K562 (cell line): ENCODE results near the gene PTCD3. TPM values are rescaled to one million over a fixed set of nuclear protein-coding genes. Genes with fewer than 3 reads are reported as not detected.
A peak's percentile ranks its signal among the peaks of the same experiment; 100 is the strongest.

ENCODE experiments used
- ATAC-seq: fragments of 200-7000 bp; cut with Tn5 transposase; 3 replicates; pipeline ENCODE4 v1.9.1; 2020; ENCODE audit warnings: moderate library complexity
- BruUV-seq: library from RNA; stranded (reverse); fragments of 400-500 nt; replicated peaks from 2 replicates; lab custom pipeline; 2021; lab: Mats Ljungman, UMichigan
- CTCF ChIA-PET: fragments of 300-600 bp; formaldehyde crosslinking; extraction: SDS; loops from one replicate; lab custom pipeline; 2021; ENCODE audit warnings: low intra/inter-chr PET ratio; lab: Yijun Ruan, JAX
- POLR2A ChIA-PET: fragments of 300-600, 350-650 bp; sonication (Branson Sonifier 250); formaldehyde crosslinking; extraction: SDS; loops from one replicate; lab custom pipeline; 2021; ENCODE audit warnings: antibody characterized with exemption, inconsistent platforms; lab: Yijun Ruan, JAX
- DNase-seq, 4 experiments: peaks; one replicate each; pipeline versions ENCODE4 v3.0.0 to v3.0.0-alpha.2; 2011 to 2018; ENCODE audit warnings: low spot score in 3 of 4, mixed read lengths in 3 of 4; ENCODE audit errors: extremely low read depth in 1 of 4
- FAIRE-seq: peaks from 2 replicates; lab custom pipeline; 2011; peaks lifted over from hg19 to GRCh38; lab: Jason Lieb, UNC
- H2AFZ ChIP-seq: 2 replicates; pipeline ENCODE4 v1.6.0; 2011; ENCODE audit warnings: low read depth, low read length, control low read depth, inconsistent platforms
- H3K27ac ChIP-seq: fragments of 200-600 bp; 3 replicates; pipeline ENCODE4 v1.8.0; 2011; ENCODE audit warnings: low read depth, mild to moderate bottlenecking, control low read depth, inconsistent platforms, low read length, moderate library complexity, mixed read lengths; ENCODE audit errors: extremely low read depth
- H3K27me3 ChIP-seq, 2 experiments: fragments of 300-600 bp in 1 of 2; 2 replicates in 1 of 2; 3 replicates in 1 of 2; pipeline versions ENCODE4 v1.6.0 to v1.8.0; 2011; ENCODE audit warnings: inconsistent platforms in 2 of 2, low read length in 2 of 2, mild to moderate bottlenecking in 1 of 2, mixed read lengths in 1 of 2, moderate library complexity in 1 of 2; ENCODE audit not compliant: control insufficient read depth in 2 of 2, insufficient read depth in 2 of 2
- H3K36me3 ChIP-seq: fragments of 300-600 bp; 3 replicates; pipeline ENCODE4 v1.8.0; 2011; ENCODE audit warnings: mild to moderate bottlenecking, low read length, inconsistent platforms; ENCODE audit not compliant: control insufficient read depth, insufficient read depth
- H3K4me1 ChIP-seq, 2 experiments: fragments of 200-600 bp in 1 of 2; replicated peaks in 1 of 2; 2 replicates in 1 of 2; 3 replicates in 1 of 2; pipeline versions ENCODE4 v1.5.1 to v1.8.0; 2011; ENCODE audit warnings: inconsistent platforms in 2 of 2, low read length in 2 of 2, mild to moderate bottlenecking in 1 of 2, mixed read lengths in 1 of 2, moderate library complexity in 1 of 2; ENCODE audit not compliant: control insufficient read depth in 2 of 2, insufficient read depth in 2 of 2
- H3K4me2 ChIP-seq: 2 replicates; pipeline ENCODE4 v1.6.1; 2011; ENCODE audit warnings: low read length, control low read depth, inconsistent platforms, mixed read lengths; ENCODE audit not compliant: insufficient read depth
- H3K4me3 ChIP-seq: fragments of 200-600 bp; sonication (generic), shearing (Covaris generic); 2 replicates; pipeline ENCODE4 v1.5.1; 2016; ENCODE audit warnings: control low read depth, inconsistent platforms
- H3K79me2 ChIP-seq: fragments of 200-600 bp; 3 replicates; pipeline ENCODE4 v1.8.0; 2011; ENCODE audit warnings: low read length, inconsistent platforms; ENCODE audit not compliant: control insufficient read depth, insufficient read depth
- H3K9ac ChIP-seq, 2 experiments: 2 replicates each; pipeline versions ENCODE4 v1.6.0 to v1.6.1; 2011; ENCODE audit warnings: low read depth in 2 of 2, low read length in 2 of 2, control low read depth in 1 of 2, inconsistent platforms in 1 of 2, mild to moderate bottlenecking in 1 of 2, mixed read lengths in 1 of 2; ENCODE audit not compliant: insufficient read depth in 1 of 2
- H3K9me1 ChIP-seq: one replicate; pipeline ENCODE4 v1.6.0; 2011; ENCODE audit warnings: inconsistent platforms, mild to moderate bottlenecking, low read length, moderate library complexity; ENCODE audit not compliant: control insufficient read depth, insufficient read depth
- H3K9me3 ChIP-seq: replicated peaks from 2 replicates; pipeline ENCODE4 v1.5.1; 2011; ENCODE audit warnings: low read depth, low read length, inconsistent platforms; ENCODE audit not compliant: control insufficient read depth, insufficient read depth
- H4K20me1 ChIP-seq: replicated peaks from 2 replicates; pipeline ENCODE4 v1.6.1; 2011; ENCODE audit warnings: low read length, inconsistent platforms, mixed read lengths; ENCODE audit not compliant: control insufficient read depth, insufficient read depth
- C11orf30 ChIP-seq: fragments of 450-650 bp; IDR thresholded peaks from 2 replicates; pipeline ENCODE4 v1.6.1; 2016; ENCODE audit warnings: low read depth, mild to moderate bottlenecking
- EHMT2 ChIP-seq: fragments of 450-650 bp; IDR thresholded peaks from 2 replicates; pipeline ENCODE4 v1.6.1; 2018; ENCODE audit warnings: antibody characterized with exemption
- HDAC6 ChIP-seq: IDR thresholded peaks from 2 replicates; pipeline ENCODE4 v1.6.1; 2012; ENCODE audit warnings: low read depth, mild to moderate bottlenecking, control low read depth, inconsistent platforms, low read length, moderate library complexity
- KHSRP ChIP-seq: fragments of 450-650 bp; IDR thresholded peaks from 2 replicates; pipeline ENCODE4 v1.6.1; 2017
- MAFG ChIP-seq: fragments of 450-650 bp; conservative IDR thresholded peaks from 2 replicates; pipeline ENCODE4 v1.6.1; 2016; ENCODE audit warnings: missing genetic modification characterization, missing compliant biosample characterization
- NFATC3 ChIP-seq: fragments of 450-650 bp; IDR thresholded peaks from 2 replicates; pipeline ENCODE4 v1.6.1; 2017; ENCODE audit warnings: mild to moderate bottlenecking
- NFIC ChIP-seq: fragments of 450-650 bp; IDR thresholded peaks from 2 replicates; pipeline ENCODE4 v1.6.1; 2017; ENCODE audit warnings: mild to moderate bottlenecking, inconsistent platforms
- ZNF316 ChIP-seq: fragments of 450-650 bp; IDR thresholded peaks from 2 replicates; pipeline ENCODE4 v1.6.1; 2016
- ZNF77 ChIP-seq: fragments of 250-450 bp; sonication (Bioruptor Pico); IDR thresholded peaks from 2 replicates; pipeline ENCODE4 v1.5.0; 2020
- WGBS: fragments of 100-300 bp; shearing (Covaris generic); methylation state at CpG from one replicate; pipeline ENCODE4 v1.1.6; 2016; ENCODE audit warnings: low coverage, mixed read lengths; ENCODE audit not compliant: insufficient coverage; ENCODE audit errors: missing lambda C conversion rate; 5-methylcytosine and 5-hydroxymethylcytosine counted together
- in situ Hi-C: fragments of 300-500 bp; cut with MboI; formaldehyde crosslinking; loops from 4 replicates; pipeline ENCODE4 v1.15.0; 2018; ENCODE audit warnings: inconsistent platforms, mixed read lengths
- intact Hi-C: fragments of 100-400 bp; cut with micrococcal nuclease; formaldehyde crosslinking; loops from 2 replicates; pipeline ENCODE4 v1.14.2; 2022
- polyA plus RNA-seq, 8 experiments: library from polyadenylated mRNA; depleted of rRNA in 4 of 8; stranded (reverse) in 5 of 8; unstranded in 3 of 8; fragments of >200 nt; fragmentation: Nextera tagmentation in 2 of 8; fragmentation: Illumina TruSeq in 1 of 8; extraction: Ambion mirVana in 2 of 8; extraction: Trizol in 1 of 8; gene quantifications; 2 replicates each; pipeline versions ENCODE4 v1.2.1 to v1.2.3, GENCODE V29; 2011 to 2014; ENCODE audit warnings: inconsistent platforms in 1 of 8, missing spikeins in 1 of 8
- total RNA-seq, 7 experiments: library from RNA; depleted of rRNA in 6 of 7; stranded (reverse); fragments of >200 nt in 6 of 7; fragmentation: Illumina TruSeq in 2 of 7; extraction: Trizol in 2 of 7; gene quantifications; 2 replicates each; pipeline versions ENCODE4 v1.2.1 to v1.2.3, GENCODE V29; 2011 to 2021; ENCODE audit warnings: low replicate concordance in 1 of 7
- TF ChIP-seq, protein P1 (sequence below): fragments of 250-450 bp; sonication (Bioruptor Pico); IDR thresholded peaks from 2 replicates; pipeline ENCODE4 v1.8.0; 2022; ENCODE audit warnings: inconsistent platforms, mild to moderate bottlenecking, moderate library complexity, borderline replicate concordance
- TF ChIP-seq, protein P2 (sequence below): fragments of 250-450 bp; sonication (Bioruptor Pico); IDR thresholded peaks from 2 replicates; pipeline ENCODE4 v1.5.0; 2021

The PTCD3 gene
- total and polyA plus RNA-seq, 9 of the 15 experiments (the other 6 are each of a cell fraction or from before 2014, with no cell fraction given), result 65.2 to 241 (median 172) TPM

GRCh38 chr2:86069783-86070339 is 36.2 kb upstream of the PTCD3 start:
- in situ Hi-C loops, result no loop called here
- peaks cover 99% of the 10 kb centered on the region for H3K36me3 ChIP-seq
- POLR2A ChIA-PET, result interaction anchor here (1.5 kb wide), 1 partner anchor 42 kb away, joined by 7 read pairs; no protein-coding TSS in a partner anchor

More at GRCh38 chr2:86069783-86070339, 36.2 kb upstream of the PTCD3 start:
- Histone ChIP-seq H3K27ac (no peak overlapping the region; the same call in 2 of the 3 replicates), H2AFZ (no peak overlapping the region), H3K4me1 (no peaks in the 10 kb centered on the region), H3K9ac (0 out of 4 replicates have a peak overlapping the region, but pooled peaks of 1 of the 2 experiments have one; percentile 16), H3K4me2 (no peak overlapping the region), H3K27me3 (no peaks in the 10 kb centered on the region), H3K4me3 (no peak overlapping the region), H3K9me3 (no peaks in the 10 kb centered on the region), H4K20me1 (no peaks in the 10 kb centered on the region; the same call in 1 of the 2 replicates), H3K79me2 (no peaks in the 10 kb centered on the region), H3K9me1 (no peaks in the 10 kb centered on the region)
- CTCF ChIA-PET, result no interaction called here
- no peak for ATAC-seq
- no TSS peak for BruUV-seq
- no peak for FAIRE-seq
- no peak for DNase-seq
- intact Hi-C loops, result no loop called here
- WGBS, result 93% methylated on average over 16 of the region's 16 CpGs
- TF ChIP-seq KHSRP (no peak), EHMT2 (no peak), ZNF316 (peak; percentile 21; the same call in 1 of the 2 replicates), NFIC (no peak), C11orf30 (peak; percentile 30; the same call in 1 of the 2 replicates), HDAC6 (no peak), MAFG (tag) (peak; percentile 25; the same call in 1 of the 2 replicates), ZNF77 (CRISPR knock-in tag) (no peak), NFATC3 (no peak)
- TF ChIP-seq, protein P1, sequence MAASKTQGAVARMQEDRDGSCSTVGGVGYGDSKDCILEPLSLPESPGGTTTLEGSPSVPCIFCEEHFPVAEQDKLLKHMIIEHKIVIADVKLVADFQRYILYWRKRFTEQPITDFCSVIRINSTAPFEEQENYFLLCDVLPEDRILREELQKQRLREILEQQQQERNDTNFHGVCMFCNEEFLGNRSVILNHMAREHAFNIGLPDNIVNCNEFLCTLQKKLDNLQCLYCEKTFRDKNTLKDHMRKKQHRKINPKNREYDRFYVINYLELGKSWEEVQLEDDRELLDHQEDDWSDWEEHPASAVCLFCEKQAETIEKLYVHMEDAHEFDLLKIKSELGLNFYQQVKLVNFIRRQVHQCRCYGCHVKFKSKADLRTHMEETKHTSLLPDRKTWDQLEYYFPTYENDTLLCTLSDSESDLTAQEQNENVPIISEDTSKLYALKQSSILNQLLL (CRISPR knock-in tag), result no peak
- TF ChIP-seq, protein P2, sequence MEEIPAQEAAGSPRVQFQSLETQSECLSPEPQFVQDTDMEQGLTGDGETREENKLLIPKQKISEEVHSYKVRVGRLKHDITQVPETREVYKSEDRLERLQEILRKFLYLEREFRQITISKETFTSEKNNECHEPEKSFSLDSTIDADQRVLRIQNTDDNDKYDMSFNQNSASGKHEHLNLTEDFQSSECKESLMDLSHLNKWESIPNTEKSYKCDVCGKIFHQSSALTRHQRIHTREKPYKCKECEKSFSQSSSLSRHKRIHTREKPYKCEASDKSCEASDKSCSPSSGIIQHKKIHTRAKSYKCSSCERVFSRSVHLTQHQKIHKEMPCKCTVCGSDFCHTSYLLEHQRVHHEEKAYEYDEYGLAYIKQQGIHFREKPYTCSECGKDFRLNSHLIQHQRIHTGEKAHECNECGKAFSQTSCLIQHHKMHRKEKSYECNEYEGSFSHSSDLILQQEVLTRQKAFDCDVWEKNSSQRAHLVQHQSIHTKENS (CRISPR knock-in tag), result no peak
